IgD-negative memory B cell (primary cell): ENCODE data around the gene DNAJC3. TPM values are rescaled to one million over a fixed set of nuclear protein-coding genes. Genes with fewer than 3 reads are reported as not detected.
"Not testable (repeated sequence)": the region's sequence is repeated elsewhere in the genome, so short reads cannot be mapped to it uniquely, and the experiment has no call there.

ENCODE experiments used
- H3K27ac Mint-ChIP-seq, 3 donors: one replicate each; pipeline ENCODE4 v1.8.0; 2020 to 2022; ENCODE audit warnings: mild to moderate bottlenecking in 3 of 3, mixed read lengths in 3 of 3, moderate library complexity in 1 of 3
- H3K27me3 Mint-ChIP-seq: one replicate; pipeline ENCODE4 v1.8.0; 2021; ENCODE audit warnings: mixed read lengths
- H3K36me3 Mint-ChIP-seq: one replicate; pipeline ENCODE4 v1.8.0; 2020; ENCODE audit warnings: mild to moderate bottlenecking, mixed read lengths
- H3K4me1 Mint-ChIP-seq, 3 donors: one replicate each; pipeline ENCODE4 v1.8.0; 2020 to 2022; ENCODE audit warnings: mixed read lengths in 3 of 3, mild to moderate bottlenecking in 1 of 3
- H3K4me3 Mint-ChIP-seq, 4 donors: one replicate each; pipeline ENCODE4 v1.8.0; 2020 to 2022; ENCODE audit warnings: mild to moderate bottlenecking in 4 of 4, mixed read lengths in 4 of 4, moderate library complexity in 3 of 4
- H3K9me3 Mint-ChIP-seq, 3 donors: one replicate each; pipeline ENCODE4 v1.8.0; 2020 to 2021; ENCODE audit warnings: mixed read lengths in 3 of 3, mild to moderate bottlenecking in 1 of 3
- polyA plus RNA-seq: library from polyadenylated mRNA; unstranded; fragments of 300-500 nt; fragmentation: Illumina TruSeq; gene quantifications from one replicate; pipeline ENCODE4 v1.2.3, GENCODE V29; 2021

Gene DNAJC3
- polyA plus RNA-seq, 1 donor from 2014 or later: 11.2 TPM

DNA sequence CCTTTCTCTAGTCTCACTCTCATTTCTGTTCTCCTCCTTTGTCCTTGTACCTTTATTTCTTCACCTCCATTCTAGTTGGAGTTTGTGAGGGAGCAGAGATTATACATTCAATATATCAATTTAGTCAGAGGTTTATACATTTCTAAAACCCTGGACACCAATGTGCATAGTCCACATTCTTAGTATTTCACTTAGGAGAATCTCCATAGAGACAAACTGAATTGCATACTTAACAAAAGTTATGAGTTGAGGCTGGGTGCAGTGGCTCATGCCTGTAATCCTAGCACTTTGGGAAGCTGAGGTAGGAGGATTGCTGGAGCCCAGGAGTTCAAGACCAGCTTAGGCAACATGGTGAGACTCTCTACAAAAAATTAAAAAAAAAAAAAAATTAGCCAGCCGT, 45.3 kb downstream of the DNAJC3 start:
- Mint-ChIP-seq H3K4me3 (no peak overlapping the region), H3K27me3 (no peaks in the 10 kb centered on the region), H3K36me3 (peaks cover 20% of the 10 kb centered on the region), H3K4me1 (peaks cover 0 to 9% (median 3%) of the 10 kb centered on the region in 3 donors), H3K9me3 (peaks cover 0 to 5% (median 0%) of the 10 kb centered on the region in 3 donors), H3K27ac (no peak overlapping the region)

DNA sequence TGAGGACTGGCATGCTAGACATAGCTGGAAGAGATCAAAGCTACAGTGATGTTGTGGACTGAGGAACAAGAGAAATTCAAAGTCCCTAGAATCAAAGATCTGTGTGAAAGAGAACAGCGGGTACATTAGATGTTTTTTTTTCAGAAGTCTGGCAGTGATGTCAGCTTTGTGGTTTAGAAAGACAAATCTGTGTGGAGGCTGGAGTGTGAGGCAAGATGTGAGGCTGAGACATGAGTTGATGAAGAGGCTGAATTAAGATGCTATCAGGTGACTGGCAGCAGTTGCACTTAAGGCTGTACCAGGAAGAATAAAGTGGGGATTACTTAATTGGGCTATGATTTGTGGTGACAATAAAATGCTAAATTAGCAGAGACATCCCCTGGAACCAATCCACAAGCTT, 46.5 kb downstream of the DNAJC3 start:
- Mint-ChIP-seq H3K4me1 (peaks cover 0 to 12% (median 4%) of the 10 kb centered on the region in 3 donors), H3K36me3 (peaks cover 13% of the 10 kb centered on the region), H3K27ac (no peak overlapping the region), H3K27me3 (no peaks in the 10 kb centered on the region), H3K4me3 (no peak overlapping the region), H3K9me3 (no peaks in the 10 kb centered on the region)

DNA sequence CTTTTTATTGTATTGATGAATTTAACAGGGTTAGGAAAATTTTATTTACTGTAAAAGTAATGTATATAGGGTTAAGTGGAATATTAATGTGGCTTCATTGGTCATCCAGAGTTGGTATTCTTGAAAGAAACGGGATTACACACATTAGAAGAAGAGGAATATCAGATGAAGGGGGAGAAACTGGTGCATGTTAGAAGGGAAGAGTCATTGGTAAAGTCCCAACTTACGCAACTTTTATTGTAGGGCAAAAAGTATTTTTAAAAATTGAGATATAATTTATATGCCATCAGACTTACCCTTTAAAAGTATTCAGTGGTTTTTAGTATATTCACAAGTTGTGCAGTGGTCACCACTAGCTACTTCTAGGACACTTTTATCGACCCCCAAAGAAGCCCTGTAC, 47.3 kb downstream of the DNAJC3 start:
- no peak overlapping the region for H3K27ac Mint-ChIP-seq
- H3K4me3 Mint-ChIP-seq: no peak overlapping the region
- peaks cover under 1 to 12% (median 4%) of the 10 kb centered on the region in 3 donors for H3K4me1 Mint-ChIP-seq
- peaks cover 15% of the 10 kb centered on the region for H3K36me3 Mint-ChIP-seq
- H3K9me3 Mint-ChIP-seq: no peaks in the 10 kb centered on the region
- H3K27me3 Mint-ChIP-seq: no peaks in the 10 kb centered on the region

DNA sequence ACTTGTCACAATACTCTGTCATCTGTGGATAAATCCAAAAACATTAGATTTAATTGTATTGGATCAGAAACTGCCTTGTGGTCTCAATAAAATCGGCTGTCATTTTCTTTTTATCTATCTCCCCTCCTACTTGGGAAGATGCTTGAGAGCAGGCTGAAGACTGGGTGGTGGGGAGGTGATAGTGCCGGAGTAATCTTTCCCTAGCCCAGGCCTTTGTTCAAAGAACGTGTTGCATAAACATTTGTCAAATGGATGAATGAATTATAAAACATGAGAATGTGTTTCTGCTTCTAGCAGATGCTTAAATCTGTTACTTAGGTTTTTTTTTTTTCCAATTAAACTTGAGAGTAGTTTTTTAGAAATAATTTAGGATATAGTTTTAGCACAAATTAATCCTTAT, 49.9 kb downstream of the DNAJC3 start:
- no peak overlapping the region for H3K27ac Mint-ChIP-seq
- no peaks in the 10 kb centered on the region for H3K27me3 Mint-ChIP-seq
- H3K4me1 Mint-ChIP-seq: peaks cover 8 to 14% (median 10%) of the 10 kb centered on the region in 3 donors
- H3K9me3 Mint-ChIP-seq: peaks cover 4 to 20% (median 13%) of the 10 kb centered on the region in 3 donors
- peaks cover 21% of the 10 kb centered on the region for H3K36me3 Mint-ChIP-seq
- no peak overlapping the region for H3K4me3 Mint-ChIP-seq

DNA sequence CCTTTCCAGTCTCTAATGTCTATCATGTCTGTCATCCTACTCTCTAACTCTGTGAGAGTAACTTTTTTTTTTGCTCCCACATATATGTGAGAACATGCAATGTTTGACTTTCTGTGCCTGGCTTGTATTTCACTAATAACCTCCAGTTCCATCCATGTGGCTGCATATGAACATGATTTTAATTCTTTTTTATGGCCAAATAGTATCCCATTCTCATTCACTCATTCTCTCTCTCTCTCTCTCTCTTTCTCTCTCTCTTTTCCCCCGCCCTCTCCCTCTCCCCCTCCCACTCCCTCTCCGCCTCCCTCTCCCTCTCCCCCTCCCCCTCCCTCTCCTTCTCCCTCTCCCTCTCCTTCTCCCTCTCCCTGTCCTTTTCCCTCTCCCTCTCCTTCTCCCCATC, 52.0 kb downstream of the DNAJC3 start:
- peaks cover 8 to 40% (median 24%) of the 10 kb centered on the region in 3 donors for H3K9me3 Mint-ChIP-seq
- H3K4me3 Mint-ChIP-seq: no peak overlapping the region
- H3K27me3 Mint-ChIP-seq: no peaks in the 10 kb centered on the region
- H3K27ac Mint-ChIP-seq: no peak overlapping the region
- peaks cover 26% of the 10 kb centered on the region for H3K36me3 Mint-ChIP-seq
- H3K4me1 Mint-ChIP-seq: peaks cover 7 to 16% (median 10%) of the 10 kb centered on the region in 3 donors

DNA sequence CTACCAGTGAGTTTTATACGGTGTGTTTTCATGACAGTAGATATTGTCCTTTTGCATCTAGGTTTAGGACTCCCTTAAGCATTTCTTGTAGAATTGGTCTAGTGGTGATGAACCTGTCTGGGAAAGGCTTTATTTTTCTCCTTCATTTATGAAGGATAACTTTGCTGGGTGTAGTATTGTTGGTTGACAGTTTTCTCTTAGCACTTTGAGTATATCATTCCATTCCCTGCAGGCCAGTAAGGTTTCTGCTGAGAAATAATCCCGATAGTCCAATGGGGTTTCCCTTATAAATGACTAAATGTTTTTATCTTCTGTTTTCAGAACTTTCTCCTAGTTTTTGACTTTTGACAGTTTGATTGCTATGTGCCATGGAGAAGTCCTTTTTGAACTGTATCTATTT, 57.2 kb downstream of the DNAJC3 start:
- Mint-ChIP-seq H3K36me3 (peaks cover 23% of the 10 kb centered on the region), H3K4me1 (peaks cover 6 to 10% (median 10%) of the 10 kb centered on the region in 3 donors), H3K27me3 (no peaks in the 10 kb centered on the region), H3K27ac (peak overlapping the region in 1 of 3 donors; percentile 6), H3K4me3 (no peak overlapping the region), H3K9me3 (peaks cover 10 to 46% (median 29%) of the 10 kb centered on the region in 3 donors)

DNA sequence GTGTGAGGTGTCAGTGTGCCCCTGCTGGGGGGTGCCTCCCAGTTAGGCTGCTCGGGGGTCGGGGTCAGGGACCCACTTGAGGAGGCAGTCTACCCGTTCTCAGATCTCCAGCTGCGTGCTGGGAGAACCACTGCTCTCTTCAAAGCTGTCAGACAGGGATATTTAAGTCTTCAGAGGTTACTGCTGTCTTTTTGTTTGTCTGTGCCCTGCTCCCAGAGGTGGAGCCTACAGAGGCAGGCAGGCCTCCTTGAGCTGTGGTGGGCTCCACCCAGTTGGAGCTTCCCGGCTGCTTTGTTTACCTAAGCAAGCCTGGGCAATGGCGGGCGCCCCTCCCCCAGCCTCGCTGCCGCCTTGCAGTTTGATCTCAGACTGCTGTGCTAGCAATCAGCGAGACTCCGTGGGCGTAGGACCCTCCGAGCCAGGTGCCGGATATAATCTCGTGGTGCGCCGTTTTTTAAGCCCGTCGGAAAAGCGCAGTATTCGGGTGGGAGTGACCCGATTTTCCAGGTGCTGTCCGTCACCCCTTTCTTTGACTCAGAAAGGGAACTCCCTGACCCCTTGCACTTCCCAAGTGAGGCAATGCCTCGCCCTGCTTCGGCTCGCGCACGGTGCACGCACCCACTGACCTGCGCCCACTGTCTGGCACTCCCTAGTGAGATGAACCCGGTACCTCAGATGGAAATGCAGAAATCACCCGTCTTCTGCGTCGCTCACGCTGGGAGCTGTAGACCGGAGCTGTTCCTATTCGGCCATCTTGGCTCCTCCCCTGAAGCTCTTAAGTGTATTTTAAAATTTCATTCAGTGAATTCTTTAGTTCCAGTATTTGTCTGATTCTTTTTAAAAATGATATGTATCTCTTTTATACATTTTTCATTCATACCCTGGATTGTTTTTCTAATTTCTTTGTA, 63.4 kb downstream of the DNAJC3 start:
- H3K4me3 Mint-ChIP-seq, H3K36me3 Mint-ChIP-seq, H3K27ac Mint-ChIP-seq, H3K9me3 Mint-ChIP-seq, H3K27me3 Mint-ChIP-seq: not testable (repeated sequence)
- peaks cover 4 to 10% (median 5%) of the 10 kb centered on the region in 3 donors for H3K4me1 Mint-ChIP-seq

- Mint-ChIP-seq H3K4me3 (no peak overlapping the region), H3K36me3 (peaks cover 6% of the 10 kb centered on the region), H3K9me3 (peaks cover 0 to 3% (median 1%) of the 10 kb centered on the region in 3 donors), H3K27me3 (no peaks in the 10 kb centered on the region), H3K27ac (no peak overlapping the region), H3K4me1 (peaks cover 4 to 10% (median 5%) of the 10 kb centered on the region in 3 donors)
These were observed 64.0 kb downstream of the DNAJC3 start for GRCh38 chr13:95740979-95741320.

- Mint-ChIP-seq H3K4me3 (no peak overlapping the region), H3K9me3 (peaks cover 0 to 3% (median 1%) of the 10 kb centered on the region in 3 donors), H3K4me1 (peaks cover 4 to 10% (median 5%) of the 10 kb centered on the region in 3 donors), H3K27ac (no peak overlapping the region), H3K27me3 (no peaks in the 10 kb centered on the region), H3K36me3 (peaks cover 6% of the 10 kb centered on the region)
These were observed 64.9 kb downstream of the DNAJC3 start for GRCh38 chr13:95741584-95742563.

- Mint-ChIP-seq H3K9me3 (peaks cover 0 to 3% (median 1%) of the 10 kb centered on the region in 3 donors), H3K27ac (no peak overlapping the region), H3K4me3 (no peak overlapping the region), H3K4me1 (peaks cover 4 to 14% (median 12%) of the 10 kb centered on the region in 3 donors), H3K36me3 (peaks cover 6% of the 10 kb centered on the region), H3K27me3 (no peaks in the 10 kb centered on the region)
These were observed 66.3 kb downstream of the DNAJC3 start for GRCh38 chr13:95743192-95743591.

DNA sequence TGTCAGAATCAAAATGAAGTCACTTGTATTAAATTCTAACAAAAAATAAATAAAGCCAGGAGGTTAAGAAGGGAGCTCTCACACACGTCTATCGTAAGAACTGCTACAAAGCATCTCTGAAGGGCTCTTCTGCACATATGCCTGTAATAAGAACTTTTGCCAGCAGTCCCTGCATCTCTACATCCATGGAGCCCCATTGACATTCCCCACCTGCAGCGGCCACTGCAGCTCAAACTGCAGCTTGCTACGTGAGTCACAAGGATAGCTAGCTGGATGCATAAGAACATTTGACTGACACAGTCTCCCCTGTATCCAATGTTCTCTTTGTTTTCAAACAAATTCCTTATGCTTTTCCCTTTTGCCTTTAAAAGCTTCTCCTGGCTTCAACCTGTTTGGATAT, 68.3 kb downstream of the DNAJC3 start:
- H3K9me3 Mint-ChIP-seq: peaks cover 0 to 3% (median 1%) of the 10 kb centered on the region in 3 donors
- no peak overlapping the region for H3K27ac Mint-ChIP-seq
- no peak overlapping the region for H3K4me3 Mint-ChIP-seq
- H3K36me3 Mint-ChIP-seq: peaks cover 9% of the 10 kb centered on the region
- H3K27me3 Mint-ChIP-seq: no peaks in the 10 kb centered on the region
- peaks cover 6 to 15% (median 14%) of the 10 kb centered on the region in 3 donors for H3K4me1 Mint-ChIP-seq

- Mint-ChIP-seq H3K27ac (no peak overlapping the region), H3K36me3 (peaks cover 9% of the 10 kb centered on the region), H3K4me3 (no peak overlapping the region), H3K4me1 (peaks cover 7 to 15% (median 14%) of the 10 kb centered on the region in 3 donors), H3K27me3 (no peaks in the 10 kb centered on the region), H3K9me3 (peaks cover 0 to 3% (median 0%) of the 10 kb centered on the region in 3 donors)
These were observed 68.8 kb downstream of the DNAJC3 start for GRCh38 chr13:95745752-95746151.

- H3K4me1 Mint-ChIP-seq: peaks cover 3 to 9% (median 5%) of the 10 kb centered on the region in 3 donors
- H3K27me3 Mint-ChIP-seq: no peaks in the 10 kb centered on the region
- H3K27ac Mint-ChIP-seq: peak overlapping the region in 1 of 3 donors; percentile 15
- peaks cover 8% of the 10 kb centered on the region for H3K36me3 Mint-ChIP-seq
- H3K4me3 Mint-ChIP-seq: no peak overlapping the region
- H3K9me3 Mint-ChIP-seq: peaks cover 0 to 2% (median 0%) of the 10 kb centered on the region in 3 donors
These were observed 72.6 kb downstream of the DNAJC3 start for GRCh38 chr13:95749545-95749944.

DNA sequence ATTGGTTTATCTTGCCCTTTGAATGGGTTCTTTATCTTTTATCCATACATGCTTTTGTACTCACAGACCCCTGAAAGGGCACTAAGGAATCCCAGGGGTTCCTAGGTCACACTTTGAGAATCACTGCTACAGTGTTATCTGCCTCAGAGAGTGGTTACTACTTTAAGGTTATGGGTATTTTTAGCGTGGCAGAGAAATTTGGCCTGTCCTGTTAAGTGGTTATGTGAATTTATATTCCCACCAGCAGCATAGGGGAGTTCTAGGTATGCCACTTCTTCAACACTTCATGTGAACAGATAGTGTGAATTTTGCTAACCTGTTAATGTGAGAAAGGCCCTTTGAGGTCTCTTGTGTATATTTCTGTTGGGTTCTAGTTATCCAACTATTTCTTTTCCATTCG, 75.7 kb downstream of the DNAJC3 start:
- H3K36me3 Mint-ChIP-seq: peaks cover 8% of the 10 kb centered on the region
- H3K27ac Mint-ChIP-seq: no peak overlapping the region
- H3K4me1 Mint-ChIP-seq: peaks cover 3 to 5% (median 3%) of the 10 kb centered on the region in 3 donors
- no peak overlapping the region for H3K4me3 Mint-ChIP-seq
- H3K27me3 Mint-ChIP-seq: no peaks in the 10 kb centered on the region
- peaks cover 0 to 2% (median 0%) of the 10 kb centered on the region in 3 donors for H3K9me3 Mint-ChIP-seq

DNA sequence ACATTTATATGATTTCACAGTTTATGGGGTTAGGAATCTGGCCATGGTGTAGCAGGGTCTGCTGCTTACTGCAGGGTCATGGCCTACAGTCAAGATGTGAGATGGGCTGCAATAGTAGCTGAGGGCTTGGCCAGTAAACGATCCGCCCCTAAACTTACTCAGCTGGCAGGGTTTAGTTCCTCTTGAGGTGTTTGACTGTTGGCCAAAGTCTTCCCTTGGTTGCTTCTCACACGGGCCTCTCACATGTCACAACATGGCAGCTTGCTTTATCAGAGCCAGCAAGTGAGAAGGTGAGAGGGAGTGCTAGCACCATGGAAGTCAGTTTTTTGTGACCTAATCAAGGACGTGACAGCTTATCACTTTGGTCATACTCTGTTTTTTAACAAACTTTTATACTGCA, 77.1 kb downstream of the DNAJC3 start:
- no peak overlapping the region for H3K27ac Mint-ChIP-seq
- no peaks in the 10 kb centered on the region for H3K27me3 Mint-ChIP-seq
- H3K9me3 Mint-ChIP-seq: peaks cover 0 to 2% (median 0%) of the 10 kb centered on the region in 3 donors
- H3K36me3 Mint-ChIP-seq: peaks cover 10% of the 10 kb centered on the region
- H3K4me3 Mint-ChIP-seq: no peak overlapping the region
- H3K4me1 Mint-ChIP-seq: peaks cover 3 to 4% (median 3%) of the 10 kb centered on the region in 3 donors
